GM21737 (cell line): Measurements from ENCODE around the gene ZNF202.
"Not testable (repeated sequence)": the region's sequence is repeated elsewhere in the genome, so short reads cannot be mapped to it uniquely, and the experiment has no call there.

Source experiments
- ATAC-seq: cut with Tn5 transposase; IDR thresholded peaks from one replicate; pipeline ENCODE4 v1.9.1; 2021; ENCODE audit warnings: mild to moderate bottlenecking, moderate library complexity; ENCODE audit not compliant: unreplicated experiment

The ZNF202 gene

GRCh38 chr11:123741159-123742030, at the start of gene ZNF202:
Gene ZNF202 (minus strand): TSS chr11:123741660. CDS start chr11:123730888, 10,772 bp downstream.
- peak; percentile 99 for ATAC-seq

GRCh38 chr11:123783536-123783935, 42.1 kb upstream of the ZNF202 start:
- ATAC-seq: no peak

DNA sequence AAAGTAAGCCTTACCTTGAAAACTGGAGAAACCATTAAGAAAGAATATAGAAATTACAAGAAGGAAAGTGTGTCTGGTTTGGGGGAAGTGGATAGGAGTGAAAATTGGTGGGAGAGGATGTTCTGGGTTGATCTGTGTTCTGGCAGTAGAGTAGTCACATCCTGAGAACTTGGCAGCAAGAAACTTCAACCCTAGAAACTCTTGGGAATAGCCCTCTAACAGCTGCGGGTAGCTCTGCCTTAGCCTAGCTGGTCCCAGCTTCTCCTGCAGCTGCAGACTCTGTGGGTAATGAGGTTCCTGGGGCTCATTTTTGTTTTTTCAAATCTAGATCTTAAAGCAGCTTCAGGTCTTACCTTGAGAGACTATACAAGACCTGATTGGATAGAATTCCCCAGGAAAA, 37.1 kb upstream of the ZNF202 start:
- ATAC-seq: no peak

DNA sequence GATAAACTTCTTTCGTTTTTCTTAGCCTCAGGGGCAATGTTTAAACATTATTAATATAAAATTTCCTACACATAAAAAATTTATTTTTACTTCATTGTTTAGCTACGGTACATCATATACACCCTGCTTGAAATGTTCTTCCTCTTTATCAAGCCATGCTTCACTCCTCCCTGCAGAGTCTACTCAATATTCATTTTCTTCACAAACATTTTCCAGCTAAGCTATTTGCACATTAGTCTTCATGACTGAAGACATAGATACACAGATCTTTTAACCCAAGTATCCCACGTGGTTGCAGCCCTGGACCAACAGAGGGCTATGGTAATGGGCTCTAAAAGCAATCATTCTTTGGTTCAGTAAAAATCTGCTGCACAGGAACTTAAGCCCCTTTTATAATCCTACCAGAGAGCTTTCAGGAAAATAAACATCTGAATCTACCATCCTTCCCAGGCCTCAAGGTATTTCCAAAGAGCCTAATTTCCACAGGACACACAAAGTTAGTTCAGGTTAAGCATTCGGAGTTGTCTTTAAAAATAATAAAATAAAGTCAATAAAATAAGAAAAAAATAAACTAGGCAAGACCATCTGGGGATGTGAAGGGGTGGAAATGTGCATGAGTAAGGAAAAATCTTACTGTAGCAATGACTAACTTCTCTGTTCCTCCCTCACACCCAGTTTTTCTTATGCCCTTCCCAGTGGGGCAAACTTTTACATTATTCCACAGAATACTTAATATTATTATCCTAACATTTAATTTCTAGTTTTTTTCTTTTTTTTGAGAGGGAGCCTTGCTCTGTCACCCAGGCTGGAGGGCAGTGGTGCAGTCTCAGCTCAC, 34.5 kb upstream of the ZNF202 start:
- ATAC-seq: no peak

GRCh38 chr11:123775289-123775688, 33.8 kb upstream of the ZNF202 start:
- no peak for ATAC-seq

GRCh38 chr11:123773959-123774358, 32.5 kb upstream of the ZNF202 start:
- ATAC-seq: no peak

DNA sequence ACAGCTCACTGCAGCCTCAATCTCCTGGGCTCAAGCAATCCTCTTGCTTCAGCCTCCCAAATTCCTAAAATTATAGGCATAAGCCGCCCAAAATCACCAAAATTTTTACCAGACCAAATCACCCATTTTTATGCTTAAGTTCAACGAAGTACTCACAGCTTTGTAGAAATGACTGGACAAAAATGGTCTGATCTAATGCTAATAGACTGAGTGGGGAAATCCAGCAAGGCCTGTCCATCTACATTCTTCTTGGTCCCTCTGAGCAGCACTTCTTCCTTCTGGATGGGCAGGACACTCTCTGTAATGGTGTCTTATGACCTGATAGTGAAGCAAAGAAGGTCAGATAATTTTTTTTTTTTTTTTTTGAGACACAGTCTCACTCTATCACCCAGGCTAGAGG, 31.6 kb upstream of the ZNF202 start:
- ATAC-seq: no peak

- no peak for ATAC-seq
These were observed 30.2 kb upstream of the ZNF202 start for GRCh38 chr11:123771664-123772063.

GRCh38 chr11:123770712-123771111, 29.3 kb upstream of the ZNF202 start:
- no peak for ATAC-seq

GRCh38 chr11:123765601-123766000, 24.1 kb upstream of the ZNF202 start:
- no peak for ATAC-seq

- ATAC-seq: no peak
These were observed 21.0 kb upstream of the ZNF202 start for GRCh38 chr11:123762422-123762821.

- peak; percentile 65 for ATAC-seq
These were observed 19.4 kb upstream of the ZNF202 start for GRCh38 chr11:123760894-123761293.

DNA sequence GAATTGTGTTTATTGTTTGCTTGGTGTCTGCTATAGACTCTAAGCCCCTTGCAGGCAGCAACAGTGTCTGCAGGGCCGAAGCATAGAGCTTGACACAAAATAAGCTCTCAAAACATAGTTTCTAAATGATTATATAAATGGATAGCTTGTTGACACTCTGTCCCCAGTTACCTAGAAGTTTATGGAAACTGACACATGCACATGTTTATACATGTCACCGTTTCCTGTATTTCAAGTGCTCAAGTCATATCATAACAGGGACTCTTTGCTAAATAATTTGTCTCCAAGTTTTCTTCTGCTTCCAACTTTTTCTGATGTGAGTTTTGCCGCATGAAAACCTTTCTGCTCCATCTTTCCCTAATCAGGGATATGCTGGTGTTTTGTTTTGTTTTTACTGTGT, 16.5 kb upstream of the ZNF202 start:
- no peak for ATAC-seq

DNA sequence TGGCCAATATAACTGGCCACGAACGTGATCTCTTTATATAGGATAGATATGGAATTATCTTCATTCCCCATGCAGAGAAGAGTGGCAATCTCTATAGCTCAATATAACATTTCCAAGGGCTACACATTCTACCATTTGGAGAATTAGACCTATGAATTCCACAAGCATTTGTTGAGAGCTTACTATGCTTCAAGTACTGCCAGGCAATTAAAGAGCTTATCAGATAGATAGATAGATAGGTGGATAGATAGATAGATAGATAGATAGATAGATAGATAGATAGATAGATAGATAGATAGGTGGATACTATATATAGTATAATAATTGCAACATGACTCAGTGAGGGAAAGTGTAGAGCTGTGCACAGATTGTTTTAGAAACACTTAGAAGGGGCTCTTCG, 14.4 kb upstream of the ZNF202 start:
- ATAC-seq: no peak

DNA sequence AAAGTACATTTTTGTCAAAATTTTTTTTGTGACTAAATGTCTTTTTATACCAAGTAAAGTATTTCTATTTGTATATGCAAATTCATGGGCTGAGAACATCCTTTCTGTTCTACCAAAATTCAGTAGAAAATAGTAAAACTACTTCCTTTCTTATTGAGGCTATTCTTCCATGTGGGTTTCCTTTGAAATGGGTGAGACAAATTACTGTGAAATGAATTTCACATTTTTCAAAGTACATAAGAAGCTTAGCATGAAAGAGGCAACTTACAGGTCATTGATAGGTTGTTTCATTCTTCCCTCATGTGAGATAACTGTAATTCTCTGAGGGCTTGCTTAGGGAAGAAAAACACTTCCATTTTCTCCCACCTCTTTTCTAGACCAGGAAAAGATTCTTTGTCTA, 13.9 kb upstream of the ZNF202 start:
- ATAC-seq: no peak

DNA sequence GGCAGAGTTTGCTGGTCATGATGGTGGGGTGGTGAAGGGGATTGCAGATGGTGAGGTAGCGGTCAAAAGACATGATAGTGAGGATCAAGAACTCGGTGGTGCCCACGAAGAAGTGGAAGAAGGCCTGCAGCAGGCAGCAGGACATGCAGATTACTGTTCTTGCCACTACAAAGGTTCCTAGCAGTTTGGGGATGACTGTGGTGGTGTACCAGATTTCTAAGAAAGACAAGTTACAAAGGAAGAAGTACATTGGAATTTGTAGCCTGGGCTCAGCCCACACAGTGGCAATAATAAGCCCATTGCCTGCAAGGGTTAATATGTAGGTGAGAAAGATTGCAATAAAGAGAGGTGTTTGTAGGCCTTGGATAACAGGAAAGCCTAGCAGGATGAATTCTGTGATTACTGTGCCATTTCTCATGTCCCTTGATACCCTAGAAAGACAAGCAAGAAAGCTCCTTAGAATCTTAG, 12.7 kb upstream of the ZNF202 start, which contains the start of gene OR6X1:
TSS of gene OR6X1 (minus strand) at position 418 of the 468 bp plus-strand sequence. CDS start at position 418, 0 bp downstream.
- no peak for ATAC-seq

DNA sequence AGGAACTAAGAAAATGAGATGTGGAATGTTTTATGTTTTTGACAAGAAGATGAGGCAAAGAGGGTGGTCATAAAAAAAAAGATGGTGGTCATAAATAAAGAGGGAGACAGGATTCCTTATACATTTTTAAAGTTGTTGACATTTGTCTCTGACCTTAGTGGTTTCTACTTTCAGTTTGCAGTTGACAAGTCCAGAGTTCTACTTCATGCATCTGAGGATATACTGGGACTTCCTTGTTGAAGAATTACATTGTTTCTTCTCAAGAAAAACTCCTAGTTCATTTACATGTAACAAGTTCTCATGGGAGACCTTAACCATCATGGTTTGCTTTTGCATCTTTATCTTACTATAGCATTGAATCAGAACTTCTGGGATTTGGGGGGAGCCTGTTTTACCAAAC, 11.7 kb upstream of the ZNF202 start:
- no peak for ATAC-seq

DNA sequence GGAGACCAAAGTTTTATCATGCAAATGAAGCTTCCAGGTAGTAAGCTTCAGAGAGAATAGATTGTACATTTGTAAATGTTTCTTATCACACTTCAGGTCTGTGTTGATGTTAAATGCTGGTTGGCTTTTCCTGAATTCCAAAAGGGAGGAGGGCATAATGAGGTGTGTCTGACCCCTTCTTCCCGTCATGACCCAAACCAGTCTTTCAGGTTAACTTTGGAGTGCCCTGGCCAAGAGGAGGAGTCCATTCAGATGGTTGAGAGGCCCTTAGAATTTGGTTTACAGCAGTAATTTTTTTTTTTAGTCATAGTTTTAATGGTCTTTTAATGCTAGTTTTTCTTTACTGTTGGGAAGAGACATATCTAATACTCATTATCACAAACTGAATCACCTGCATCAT, 10.3 kb upstream of the ZNF202 start:
- no peak for ATAC-seq

- ATAC-seq: not testable (repeated sequence)
These were observed 6.9 kb upstream of the ZNF202 start for GRCh38 chr11:123748349-123748748.

DNA sequence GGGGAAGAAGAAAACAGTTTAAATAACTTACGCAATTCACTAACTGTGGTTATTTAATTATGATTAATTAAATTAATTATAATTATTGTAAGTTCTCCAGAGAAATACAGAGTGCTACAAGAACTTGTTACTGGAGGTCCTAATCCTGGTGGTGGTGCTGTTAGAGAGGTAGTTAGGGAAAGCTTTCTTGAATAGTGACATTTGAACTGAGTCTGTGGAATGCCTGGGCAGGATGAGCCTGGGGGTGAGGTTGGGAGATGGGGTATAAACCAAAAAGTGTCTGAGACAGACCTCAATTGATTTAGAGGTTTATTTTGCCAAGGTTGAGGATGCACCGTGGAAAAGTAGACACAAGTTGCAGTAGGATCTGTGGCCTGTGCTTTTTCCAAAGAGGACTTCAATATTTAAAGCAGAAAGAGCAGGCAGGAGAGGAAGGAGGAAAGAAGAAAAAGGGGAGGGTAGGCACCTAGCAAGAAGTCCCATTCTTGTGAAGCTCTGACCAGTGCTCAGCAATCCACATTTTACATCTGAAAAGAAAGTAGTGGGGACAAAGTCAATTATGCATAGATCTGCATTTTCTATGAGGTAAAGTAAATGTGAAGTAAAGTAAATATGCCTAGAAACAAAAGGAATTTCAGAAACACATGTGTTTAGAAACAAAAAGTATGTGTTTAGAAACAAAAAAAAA, 4.4 kb upstream of the ZNF202 start:
- no peak for ATAC-seq

DNA sequence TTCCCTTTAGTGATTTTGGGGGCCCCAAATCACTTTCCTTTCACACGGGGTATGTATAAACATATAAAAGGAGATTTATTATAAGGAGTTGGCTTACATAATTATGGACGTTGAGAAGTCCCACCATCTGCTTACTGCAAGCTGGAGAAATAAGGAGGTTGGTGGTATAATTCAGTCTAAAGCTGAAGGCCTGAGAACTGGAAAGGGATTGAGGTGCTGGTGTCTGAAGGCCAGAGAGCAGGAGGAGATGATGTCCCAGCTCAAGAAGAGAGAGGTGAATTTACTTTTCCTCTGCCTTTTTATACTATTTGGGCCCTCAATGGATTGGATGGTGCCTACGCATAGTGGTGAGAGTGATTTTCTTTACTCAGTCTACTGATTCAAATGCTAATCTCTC, 1.3 kb upstream of the ZNF202 start:
- no peak for ATAC-seq
